SH-SY5Y (cell line): ENCODE measurements around the gene DERL2.

Experiments used
- GATA2 ChIP-seq: IDR thresholded peaks from 2 replicates; pipeline ENCODE4 v1.6.1; 2011; ENCODE audit warnings: mild to moderate bottlenecking, low read depth, low read length
- GATA3 ChIP-seq: IDR thresholded peaks from 2 replicates; pipeline ENCODE4 v1.6.1; 2011; ENCODE audit warnings: low read depth, mild to moderate bottlenecking, low read length, moderate library complexity

GRCh38 chr17:5425826-5426225 is 60.2 kb downstream of the DERL2 start:
- TF ChIP-seq GATA3 (no peak), GATA2 (no peak)
